A204.1 (cell line): Measurements from ENCODE around the gene DR1.

Experiments
- FAIRE-seq: peaks from 2 replicates; lab custom pipeline; 2012; peaks lifted over from hg19 to GRCh38; lab: Jason Lieb, UNC

The DR1 gene

DNA sequence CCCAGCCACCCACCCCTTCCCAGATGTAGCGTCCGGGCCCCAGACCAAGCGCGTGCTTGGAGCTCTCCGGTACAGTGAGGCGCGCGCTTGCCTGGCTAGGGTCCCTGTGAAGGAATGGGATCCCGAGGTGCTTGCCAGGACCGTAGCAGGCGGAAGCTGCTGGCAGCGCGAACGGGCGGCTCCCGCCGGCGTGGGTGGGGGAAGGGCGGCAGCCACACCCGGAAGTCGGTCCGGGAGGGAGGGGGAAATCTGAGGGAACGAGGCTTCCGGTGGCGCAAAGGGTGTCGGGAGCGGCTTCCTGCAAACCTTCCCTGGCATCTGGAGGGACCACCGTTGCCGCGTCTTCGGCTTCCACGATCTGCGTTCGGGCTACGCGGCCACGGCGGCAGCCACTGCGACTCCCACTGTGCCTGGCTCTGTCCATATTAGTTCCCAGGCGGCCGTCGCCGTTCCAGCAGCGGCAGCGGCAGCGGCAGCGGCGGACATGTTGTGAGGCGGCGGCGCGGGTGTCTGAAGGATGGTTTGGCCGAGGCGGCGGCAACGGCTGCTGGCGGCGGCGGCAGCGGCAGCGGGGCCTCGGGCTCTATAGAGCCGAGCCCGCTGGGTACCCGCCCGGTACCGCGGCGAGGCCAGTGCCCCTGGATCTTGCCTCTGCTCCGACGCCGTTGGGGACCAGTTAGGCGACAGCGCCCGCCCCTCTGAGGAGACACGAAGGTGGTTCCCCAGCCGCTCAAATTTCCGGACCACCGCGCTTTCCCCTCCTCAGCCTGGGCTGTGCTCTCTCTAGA lies at the start of gene DR1:
DR1 (plus strand) TSS at position 275 of the 788 bp plus-strand sequence. CDS start 739 bp downstream, outside the sequence.
- no peak for FAIRE-seq

GRCh38 chr1:93296555-93297154 lies 49.1 kb upstream of the DR1 start:
- FAIRE-seq: no peak

GRCh38 chr1:93301131-93301530 lies 44.6 kb upstream of the DR1 start:
- FAIRE-seq: no peak

- no peak for FAIRE-seq
Measured at GRCh38 chr1:93302078-93302477, 43.6 kb upstream of the DR1 start.

DNA sequence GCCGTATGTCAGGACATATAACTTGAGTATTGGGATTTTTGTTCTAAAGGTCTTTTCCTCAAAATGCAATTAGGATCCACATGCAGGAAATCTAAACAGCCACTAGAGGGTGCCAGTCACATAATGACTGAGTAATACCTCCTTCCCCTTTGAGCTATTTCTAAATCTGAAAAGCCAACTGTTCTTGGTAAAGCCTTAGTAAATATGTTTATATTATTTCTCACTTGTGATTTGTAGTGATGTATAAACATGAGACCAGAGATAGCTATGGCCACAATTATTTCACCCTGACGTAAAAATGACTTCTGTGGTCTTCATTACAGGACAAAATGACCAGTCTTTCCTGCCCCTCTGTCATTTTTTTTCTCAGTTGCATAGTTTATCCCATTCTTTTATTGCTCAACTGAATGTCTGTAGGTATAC lies 41.0 kb upstream of the DR1 start:
- FAIRE-seq: peak; percentile 94

DNA sequence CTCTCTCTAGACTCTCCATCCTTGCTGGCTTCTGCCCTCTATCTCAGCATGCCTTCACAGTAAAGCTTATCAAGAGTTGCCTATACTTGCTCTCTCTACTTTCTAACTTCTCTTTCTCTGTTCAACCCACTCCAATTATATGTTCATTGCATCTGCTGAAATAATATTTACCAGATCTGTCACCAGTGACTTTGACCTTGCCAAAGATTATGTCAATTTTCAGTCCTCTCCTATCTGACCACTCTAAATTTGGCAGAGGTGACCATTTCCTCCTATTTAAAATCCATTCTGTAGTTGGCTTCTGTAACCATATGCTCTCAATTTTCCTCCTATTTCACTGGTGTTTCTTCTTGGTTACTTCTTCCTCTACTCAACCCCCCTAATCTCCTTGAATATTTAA lies 38.8 kb upstream of the DR1 start:
- FAIRE-seq: no peak

DNA sequence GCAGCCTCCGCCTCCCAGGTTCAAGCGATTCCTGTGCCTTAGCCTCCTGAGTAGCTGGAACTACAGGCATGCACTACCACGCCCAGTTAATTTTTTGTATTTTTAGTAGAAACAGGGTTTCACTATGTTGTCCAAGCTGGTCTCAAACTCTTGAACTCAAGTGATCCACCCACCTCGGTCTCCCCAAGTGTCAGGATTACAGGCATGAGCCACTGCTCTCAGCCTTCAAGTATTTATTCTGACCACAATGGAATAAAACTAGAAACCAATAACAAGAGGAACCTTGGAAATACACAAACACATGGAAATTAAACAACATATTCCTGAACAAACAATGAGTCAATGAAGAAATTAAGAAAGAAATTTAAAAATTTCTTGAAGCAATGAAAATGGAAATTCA lies 32.7 kb upstream of the DR1 start:
- peak; percentile 3 for FAIRE-seq

DNA sequence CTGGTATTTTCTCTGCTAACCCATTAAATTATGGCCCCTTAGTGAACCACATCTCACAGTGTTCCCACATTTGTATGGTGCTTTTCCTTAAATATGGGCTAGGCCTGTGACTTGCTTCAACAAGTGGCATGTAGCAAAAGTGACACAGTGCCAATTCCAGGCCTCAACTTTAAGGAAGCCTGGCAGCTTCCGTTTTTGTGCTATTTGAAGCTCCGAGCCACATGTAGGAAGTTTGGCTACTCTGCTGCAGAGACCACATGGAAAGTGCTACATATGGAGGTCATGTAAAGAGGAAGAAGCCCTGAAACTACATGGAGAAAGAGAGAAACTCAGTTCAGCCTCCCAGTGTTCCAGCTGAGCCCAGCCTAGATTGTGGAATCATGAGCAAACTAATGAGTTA lies 28.5 kb upstream of the DR1 start:
- FAIRE-seq: no peak

DNA sequence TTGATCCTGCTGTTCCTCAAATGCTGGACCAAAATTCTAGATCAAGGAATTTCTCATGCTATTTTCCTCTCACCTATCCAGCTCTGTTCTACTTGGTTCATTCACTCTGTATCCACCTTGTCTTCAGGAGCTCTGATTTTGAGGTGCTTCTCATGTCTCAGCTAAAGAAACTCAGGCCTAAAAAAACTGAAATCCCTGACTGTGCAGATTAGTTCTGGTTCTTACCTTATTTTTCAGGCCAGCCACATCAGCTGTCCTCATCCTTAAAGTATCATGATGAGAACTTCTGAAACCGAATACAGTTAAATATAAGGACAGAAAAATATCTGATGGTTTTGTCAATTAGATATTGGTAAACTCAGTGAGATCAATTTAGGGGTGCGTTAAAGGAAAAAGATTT lies 27.8 kb upstream of the DR1 start:
- FAIRE-seq: no peak

DNA sequence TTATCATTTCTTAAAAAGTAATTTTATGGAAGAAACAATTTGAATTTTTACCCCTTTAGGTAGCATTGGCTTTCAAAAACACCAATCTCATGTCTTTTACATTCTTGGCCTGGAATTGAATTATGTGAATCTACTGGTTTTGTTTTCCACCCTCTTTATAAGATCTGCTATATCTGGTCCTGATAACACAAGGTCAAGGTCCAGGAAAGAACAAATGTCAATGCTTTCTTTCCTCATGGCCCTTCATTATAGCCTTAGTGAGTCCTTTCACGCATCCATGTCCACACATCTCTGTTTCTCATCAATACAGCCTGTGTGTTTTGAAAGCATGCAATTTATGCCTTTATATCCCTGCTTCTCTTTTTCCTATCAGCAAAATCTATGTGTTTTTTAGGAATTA lies 24.0 kb upstream of the DR1 start:
- FAIRE-seq: no peak

DNA sequence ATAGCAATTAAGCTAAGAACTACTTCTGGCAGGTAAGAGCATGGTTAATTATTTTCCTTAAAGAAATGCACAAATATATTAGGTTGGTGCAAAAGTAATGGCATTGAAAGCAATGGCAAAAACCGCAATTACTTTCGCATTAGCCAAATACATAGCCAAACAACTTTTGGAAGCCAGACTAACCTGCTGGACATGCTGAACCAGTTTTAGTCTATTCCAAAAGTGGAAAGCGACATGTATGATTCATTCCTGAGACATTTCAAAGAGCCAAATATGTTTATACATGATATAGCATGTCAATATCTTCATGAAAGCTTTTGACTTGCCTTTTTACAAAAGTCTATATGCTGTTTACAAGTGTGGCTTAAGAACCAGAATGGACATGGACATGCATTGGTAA lies 23.4 kb upstream of the DR1 start:
- no peak for FAIRE-seq

DNA sequence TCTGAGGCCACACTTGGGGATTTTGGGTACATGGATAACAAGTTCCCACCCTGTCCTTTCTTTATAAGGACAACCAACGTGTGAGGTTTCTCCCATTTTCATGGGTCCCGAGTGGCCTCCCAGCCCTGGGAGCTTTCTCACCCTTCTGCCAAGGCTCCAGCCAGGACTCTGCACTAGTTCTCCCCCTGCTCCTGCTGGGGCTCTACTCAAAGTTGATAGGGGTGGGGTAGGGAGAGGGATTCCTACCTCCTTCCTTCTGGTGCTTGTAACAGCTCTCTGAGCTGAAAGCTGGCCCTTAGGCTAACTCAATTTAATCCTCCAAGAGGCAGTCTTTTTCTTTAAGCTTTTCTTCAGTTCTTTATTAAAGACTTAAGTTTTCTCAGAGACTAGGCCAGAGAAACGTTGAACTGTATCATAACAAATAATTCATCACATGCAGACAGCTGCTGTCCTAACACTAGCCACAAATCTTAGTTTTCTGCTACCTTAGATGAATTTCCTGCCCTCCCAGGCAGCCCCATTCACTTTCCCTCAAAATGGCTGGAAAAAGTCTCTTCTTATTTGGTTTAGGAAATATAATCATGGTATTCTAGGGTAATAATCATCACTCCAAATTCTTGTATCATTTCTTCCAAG lies 22.4 kb upstream of the DR1 start:
- no peak for FAIRE-seq

- FAIRE-seq: no peak
Measured at GRCh38 chr1:93324486-93325464, 20.9 kb upstream of the DR1 start.

DNA sequence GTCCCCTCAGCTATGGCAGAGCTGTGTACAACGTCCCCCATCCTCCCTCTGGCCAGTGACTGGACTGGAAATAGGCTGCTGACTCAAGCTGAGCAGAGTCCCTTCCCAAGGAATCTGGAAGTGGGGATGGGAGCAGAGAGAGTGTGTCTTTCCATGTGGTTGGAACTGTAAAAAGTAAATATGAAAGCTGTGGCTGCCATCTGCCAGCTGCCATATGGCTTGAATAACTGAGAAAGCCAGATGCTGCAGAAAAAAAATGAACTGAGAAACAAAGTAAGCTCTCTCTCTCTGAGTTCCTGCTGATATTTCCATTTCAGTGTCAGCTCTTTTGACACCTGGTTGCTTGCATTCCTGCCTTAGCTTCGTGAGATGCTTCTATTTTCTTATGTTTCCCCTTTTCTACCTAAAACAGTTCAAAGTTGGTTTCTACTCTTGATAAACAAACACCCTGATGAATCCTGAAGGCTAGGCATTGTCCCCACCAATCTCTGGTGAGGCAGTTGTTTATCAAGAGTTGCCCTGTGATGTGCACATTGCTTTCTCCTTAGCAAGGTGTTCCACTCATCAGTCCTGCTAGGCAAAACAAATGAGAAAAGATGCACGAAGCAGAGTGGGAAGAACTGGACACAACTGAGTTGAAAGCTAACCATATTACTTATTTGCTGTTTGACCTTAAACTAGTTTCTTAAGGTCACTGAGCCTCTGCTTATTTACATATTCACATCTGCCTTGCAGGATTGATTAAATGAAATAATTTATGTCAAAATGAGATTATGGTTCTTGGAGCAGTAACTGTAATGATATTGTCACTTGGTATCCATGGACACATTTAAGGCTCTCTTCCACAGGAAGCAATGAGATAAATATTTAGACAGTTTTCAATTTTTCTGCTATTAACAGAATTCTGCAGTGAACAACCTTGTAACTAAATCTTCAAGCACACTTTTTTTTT lies 16.6 kb upstream of the DR1 start:
- FAIRE-seq: no peak

- no peak for FAIRE-seq
Measured at GRCh38 chr1:93330196-93330595, 15.5 kb upstream of the DR1 start.

DNA sequence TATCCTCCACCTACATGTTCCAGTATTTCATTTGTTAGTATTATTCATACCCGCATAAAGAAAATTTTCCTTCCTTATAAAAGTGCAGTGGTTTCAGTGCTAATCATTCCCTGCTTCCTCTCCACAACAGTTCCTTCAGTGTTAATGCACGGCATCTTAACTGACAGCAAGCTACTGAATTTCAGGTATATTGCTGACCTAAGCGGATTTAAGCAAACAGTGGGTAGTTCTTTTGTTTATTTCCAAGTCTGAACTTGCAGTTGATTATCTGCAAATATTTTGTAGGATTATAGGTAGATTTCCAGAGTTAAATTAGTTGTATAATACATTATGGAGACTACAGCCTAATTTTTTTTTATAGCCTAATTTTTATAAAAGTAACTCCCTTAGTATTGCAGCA lies 15.1 kb upstream of the DR1 start:
- FAIRE-seq: no peak

- FAIRE-seq: no peak
Measured at GRCh38 chr1:93331412-93331811, 14.3 kb upstream of the DR1 start.

DNA sequence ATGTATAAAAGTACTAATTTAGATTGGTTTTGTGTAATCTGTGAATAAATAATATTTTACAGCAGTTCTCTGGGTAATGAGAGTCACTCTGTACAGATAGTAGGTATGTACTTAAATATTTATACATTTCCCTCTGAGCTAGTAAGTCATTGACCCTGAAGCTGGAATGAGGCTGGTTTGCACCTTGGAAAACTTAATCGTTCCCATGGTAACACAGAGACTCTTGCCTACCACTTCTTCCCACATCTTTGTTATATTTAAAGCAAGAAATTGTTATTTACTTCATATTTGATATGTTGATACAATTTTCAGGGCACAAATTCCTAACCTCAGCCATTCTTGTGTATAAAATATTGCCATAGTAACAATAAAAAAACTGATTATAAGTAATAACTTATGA lies 13.3 kb upstream of the DR1 start:
- no peak for FAIRE-seq

- FAIRE-seq: no peak
Measured at GRCh38 chr1:93338387-93339146, 7.1 kb upstream of the DR1 start.

GRCh38 chr1:93339171-93339697 lies 6.5 kb upstream of the DR1 start:
- FAIRE-seq: no peak
